ENCODE data around the gene INTS15.

INTS15 gene

GRCh38 chr7:6553448-6554044 lies 36.3 kb upstream of the INTS15 start:
- DNase-seq (ENCODE audit: low read depth in 1 of 2, low spot score in 1 of 2), result no peak
- Histone ChIP-seq H3K4me3 (replicated peaks; ENCODE audit: insufficient read depth, low read length) (no peak overlapping the region), H3K27me3 (ENCODE audit: insufficient read depth, poor library complexity, severe bottlenecking) (no peaks in the 10 kb centered on the region), H3K27ac (replicated peaks) (no peak overlapping the region)
- TF ChIP-seq CTCF (IDR thresholded peaks at IDR 0.05; ENCODE audit: insufficient read depth, low read length) (no peak), REST (IDR thresholded peaks at IDR 0.05; ENCODE audit: insufficient replicate concordance, low read depth) (no peak), POLR2AphosphoS5 (IDR thresholded peaks at IDR 0.05; ENCODE audit: low read depth) (no peak), SPI1 (IDR thresholded peaks at IDR 0.05; ENCODE audit: borderline replicate concordance, low read depth) (no peak), GABPA (IDR thresholded peaks at IDR 0.05; ENCODE audit: low read depth) (no peak)

- no peak for DNase-seq (ENCODE audit: low read depth in 1 of 2, low spot score in 1 of 2)
- H3K27me3 ChIP-seq (ENCODE audit: insufficient read depth, poor library complexity, severe bottlenecking), result no peaks in the 10 kb centered on the region
- H3K4me3 ChIP-seq (replicated peaks; ENCODE audit: insufficient read depth, low read length), result no peak overlapping the region
- TF ChIP-seq REST (IDR thresholded peaks at IDR 0.05; ENCODE audit: insufficient replicate concordance, low read depth), result no peak
- no peak for TF ChIP-seq CTCF (IDR thresholded peaks at IDR 0.05; ENCODE audit: insufficient read depth, low read length)
- no peak for TF ChIP-seq SPI1 (IDR thresholded peaks at IDR 0.05; ENCODE audit: borderline replicate concordance, low read depth)
- no peak for TF ChIP-seq GABPA (IDR thresholded peaks at IDR 0.05; ENCODE audit: low read depth)
- no peak for TF ChIP-seq POLR2AphosphoS5 (IDR thresholded peaks at IDR 0.05; ENCODE audit: low read depth)
- no peak overlapping the region for H3K27ac ChIP-seq (replicated peaks)
Measured at GRCh38 chr7:6554848-6555247, 35.0 kb upstream of the INTS15 start.

- no peak overlapping the region for H3K4me3 ChIP-seq (replicated peaks; ENCODE audit: insufficient read depth, low read length)
Measured at GRCh38 chr7:6556196-6556595, 33.6 kb upstream of the INTS15 start.

More at GRCh38 chr7:6556196-6556595, 33.6 kb upstream of the INTS15 start:
- no peak overlapping the region for H3K27ac ChIP-seq (replicated peaks)
- TF ChIP-seq GABPA (IDR thresholded peaks at IDR 0.05; ENCODE audit: low read depth), result no peak
- TF ChIP-seq CTCF (IDR thresholded peaks at IDR 0.05; ENCODE audit: insufficient read depth, low read length), result no peak
- no peak for TF ChIP-seq REST (IDR thresholded peaks at IDR 0.05; ENCODE audit: insufficient replicate concordance, low read depth)
- TF ChIP-seq POLR2AphosphoS5 (IDR thresholded peaks at IDR 0.05; ENCODE audit: low read depth), result no peak
- no peak for TF ChIP-seq SPI1 (IDR thresholded peaks at IDR 0.05; ENCODE audit: borderline replicate concordance, low read depth)
- no peak for DNase-seq (ENCODE audit: low read depth in 1 of 2, low spot score in 1 of 2)
- H3K27me3 ChIP-seq (ENCODE audit: insufficient read depth, poor library complexity, severe bottlenecking), result no peaks in the 10 kb centered on the region

Data from HL-60 (cell line).